GM23338 (cell line): ENCODE data around the gene FOXL2NB. TPM values are rescaled to one million over a fixed set of nuclear protein-coding genes. Genes with fewer than 3 reads are reported as not detected.

ENCODE experiments used
- ATAC-seq: fragments of 200-7000 bp; cut with Tn5 transposase; 3 replicates; pipeline ENCODE4 v1.9.1; 2020
- DNase-seq: peaks from one replicate; pipeline ENCODE4 v3.0.0-alpha.2; 2015; ENCODE audit warnings: low spot score
- H2AFZ ChIP-seq: fragments of 200-600 bp; sonication (generic); 2 replicates; pipeline ENCODE4 v1.8.0; 2016; ENCODE audit warnings: antibody characterized with exemption, mild to moderate bottlenecking, moderate library complexity
- H3F3A ChIP-seq: fragments of 200-600 bp; sonication (generic); replicated peaks from 2 replicates; pipeline ENCODE4 v1.8.0; 2017; ENCODE audit warnings: antibody characterized with exemption, mixed run types, low read depth
- H3K27ac ChIP-seq: fragments of 200-600 bp; sonication (generic); 2 replicates; pipeline ENCODE4 v1.6.1; 2016; ENCODE audit warnings: low read depth
- H3K27me3 ChIP-seq: fragments of 200-600 bp; sonication (generic); 2 replicates; pipeline ENCODE4 v1.8.0; 2016; ENCODE audit warnings: mild to moderate bottlenecking, mixed run types, moderate library complexity; ENCODE audit not compliant: insufficient read depth
- H3K36me3 ChIP-seq: fragments of 200-600 bp; sonication (generic); 2 replicates; pipeline ENCODE4 v1.8.0; 2016; ENCODE audit warnings: mild to moderate bottlenecking; ENCODE audit not compliant: insufficient read depth
- H3K4me1 ChIP-seq: fragments of 200-600 bp; sonication (generic); 2 replicates; pipeline ENCODE4 v1.8.0; 2016; ENCODE audit warnings: mild to moderate bottlenecking, moderate library complexity; ENCODE audit not compliant: insufficient read depth
- H3K4me2 ChIP-seq: fragments of 200-600 bp; sonication (generic); 2 replicates; pipeline ENCODE4 v1.7.1; 2017; ENCODE audit warnings: mixed run types
- H3K4me3 ChIP-seq: fragments of 200-600 bp; sonication (generic); 2 replicates; pipeline ENCODE4 v1.6.1; 2016; ENCODE audit warnings: mixed run types
- H3K79me2 ChIP-seq: fragments of 200-600 bp; sonication (generic); replicated peaks from 2 replicates; pipeline ENCODE4 v1.8.0; 2017; ENCODE audit warnings: mild to moderate bottlenecking; ENCODE audit not compliant: insufficient read depth
- H3K9me2 ChIP-seq: fragments of 200-600 bp; sonication (generic); 2 replicates; pipeline ENCODE4 v1.8.0; 2017; ENCODE audit not compliant: insufficient read depth
- H4K20me1 ChIP-seq: fragments of 200-600 bp; sonication (generic); replicated peaks from 2 replicates; pipeline ENCODE4 v1.8.0; 2017; ENCODE audit warnings: mild to moderate bottlenecking; ENCODE audit not compliant: insufficient read depth
- H3K27ac Mint-ChIP-seq: 2 replicates; pipeline ENCODE4 v1.8.0; 2020; ENCODE audit warnings: inconsistent platforms, mild to moderate bottlenecking, moderate library complexity, mixed read lengths
- H3K27me3 Mint-ChIP-seq: 3 replicates; pipeline ENCODE4 v1.8.0; 2022; ENCODE audit warnings: low read depth, mild to moderate bottlenecking, moderate library complexity, mixed read lengths, inconsistent platforms; ENCODE audit not compliant: insufficient read depth, poor library complexity
- H3K36me3 Mint-ChIP-seq: 3 replicates; pipeline ENCODE4 v1.8.0; 2021; ENCODE audit warnings: low read depth, mild to moderate bottlenecking, inconsistent platforms, moderate library complexity, mixed read lengths
- H3K4me1 Mint-ChIP-seq: 3 replicates; pipeline ENCODE4 v1.8.0; 2020; ENCODE audit warnings: mild to moderate bottlenecking, inconsistent platforms, mixed read lengths
- H3K4me3 Mint-ChIP-seq: 3 replicates; pipeline ENCODE4 v1.8.0; 2021; ENCODE audit warnings: moderate library complexity, mild to moderate bottlenecking, inconsistent platforms, mixed read lengths
- H3K9me3 Mint-ChIP-seq: 3 replicates; pipeline ENCODE4 v1.8.0; 2020; ENCODE audit warnings: moderate library complexity, mild to moderate bottlenecking, inconsistent platforms, mixed read lengths
- CREB1 ChIP-seq: fragments of 250-450 bp; sonication (Bioruptor Pico); IDR thresholded peaks from 2 replicates; pipeline ENCODE4 v1.5.0; 2020; ENCODE audit warnings: low read depth, mild to moderate bottlenecking, moderate library complexity
- CTCF ChIP-seq, 2 experiments: fragments of 200-600 bp in 1 of 2; sonication (generic) in 1 of 2; conservative IDR thresholded peaks; 2 replicates each; pipeline versions ENCODE4 v1.5.1 to v1.6.1; 2016 to 2017; ENCODE audit warnings: antibody characterized with exemption in 2 of 2, low read depth in 2 of 2, mild to moderate bottlenecking in 2 of 2, moderate library complexity in 1 of 2
- EZH2 ChIP-seq: fragments of 200-600 bp; sonication (generic); IDR thresholded peaks from one replicate; pipeline ENCODE4 v1.8.0; 2017; ENCODE audit warnings: antibody characterized with exemption, mild to moderate bottlenecking, low read depth; ENCODE audit not compliant: unreplicated experiment
- EZH2phosphoT487 ChIP-seq: fragments of 200-600 bp; sonication (generic); IDR thresholded peaks from one replicate; pipeline ENCODE4 v1.8.1; 2018; ENCODE audit warnings: antibody characterized with exemption; ENCODE audit not compliant: unreplicated experiment
- JUNB ChIP-seq: IDR thresholded peaks from one replicate; pipeline ENCODE4 v1.6.1; 2016; ENCODE audit warnings: antibody characterized with exemption; ENCODE audit not compliant: unreplicated experiment
- NANOG ChIP-seq: IDR thresholded peaks from 2 replicates; pipeline ENCODE4 v1.6.1; 2016; ENCODE audit warnings: antibody characterized with exemption, borderline replicate concordance
- POLR2AphosphoS5 ChIP-seq: IDR thresholded peaks from 2 replicates; pipeline ENCODE4 v1.6.1; 2016; ENCODE audit warnings: antibody characterized with exemption, low read depth
- ZNF114 ChIP-seq: fragments of 250-450 bp; sonication (Bioruptor Pico); IDR thresholded peaks from 2 replicates; pipeline ENCODE4 v1.5.0; 2020; ENCODE audit warnings: mild to moderate bottlenecking, moderate library complexity
- ZNF331 ChIP-seq: fragments of 250-450 bp; sonication (Bioruptor Pico); IDR thresholded peaks from 2 replicates; pipeline ENCODE4 v1.5.0; 2020; ENCODE audit warnings: low read depth, mild to moderate bottlenecking, moderate library complexity
- ZNF462 ChIP-seq: fragments of 250-450 bp; sonication (Bioruptor Pico); IDR thresholded peaks from 2 replicates; pipeline ENCODE4 v1.5.0; 2020; ENCODE audit warnings: mild to moderate bottlenecking, moderate library complexity
- polyA plus RNA-seq: library from polyadenylated mRNA; unstranded; fragments of >200 nt; fragmentation: Nextera tagmentation; extraction: Ambion mirVana; gene quantifications from 2 replicates; pipeline ENCODE4 v1.2.1, GENCODE V29; 2016
- total RNA-seq: library from RNA; depleted of rRNA; stranded (reverse); fragments of >200 nt; shearing (Covaris generic); gene quantifications from 2 replicates; pipeline ENCODE4 v1.2.3, GENCODE V29; 2014

FOXL2NB gene
- total and polyA plus RNA-seq, 2 experiments from 2014 or later: 11.2 to 15.6 TPM

- Mint-ChIP-seq H3K36me3 (no peaks in the 10 kb centered on the region), H3K4me3 (peak overlapping the region; percentile 69), H3K4me1 (peaks cover 55% of the 10 kb centered on the region), H3K27ac (no peak overlapping the region), H3K9me3 (peaks cover 3% of the 10 kb centered on the region; the same call in 1 of the 3 replicates), H3K27me3 (peaks cover 81% of the 10 kb centered on the region)
- Histone ChIP-seq H3K79me2 (no peaks in the 10 kb centered on the region), H3K4me3 (peak overlapping the region; percentile 65), H3K27ac (no peak overlapping the region), H3F3A (peaks cover 29% of the 10 kb centered on the region), H3K4me1 (peaks cover 57% of the 10 kb centered on the region), H3K4me2 (peak overlapping the region; percentile 92), H3K27me3 (peaks cover 81% of the 10 kb centered on the region), H2AFZ (peak overlapping the region; percentile 92), H4K20me1 (peaks cover 14% of the 10 kb centered on the region), H3K9me2 (no peaks in the 10 kb centered on the region), H3K36me3 (no peaks in the 10 kb centered on the region)
- TF ChIP-seq CREB1 (CRISPR knock-in tag) (no peak), NANOG (no peak), ZNF114 (CRISPR knock-in tag) (no peak), EZH2phosphoT487 (peak; percentile 86), JUNB (no peak), CTCF (conservative IDR thresholded peaks at IDR 0.05; ENCODE audit: low read depth in 2 of 2) (no peak), ZNF462 (no peak), ZNF331 (CRISPR knock-in tag) (no peak), POLR2AphosphoS5 (no peak), EZH2 (peak; percentile 79)
- DNase-seq (no peak), ATAC-seq (no peak)
Observed at GRCh38 chr3:138936741-138937689, 10.0 kb upstream of the FOXL2NB start.
